Muscle of back (tissue), 11 donors: ENCODE measurements around the gene VEGFC. TPM values are rescaled to one million over a fixed set of nuclear protein-coding genes. Genes with fewer than 3 reads are reported as not detected.
A peak's percentile ranks its signal among the peaks of the same experiment; 100 is the strongest.

Experiments used
- DNase-seq, 3 donors: peaks; one replicate each; pipeline versions ENCODE4 v3.0.0 to v3.0.0-alpha.2; 2013
- polyA plus RNA-seq, 10 donors: library from polyadenylated mRNA; unstranded; fragments of 120-200 nt; gene quantifications; one replicate each; pipeline ENCODE4 v1.2.1, GENCODE V29; 2013; ENCODE audit not compliant: insufficient read length in 10 of 10

Gene VEGFC
- polyA plus RNA-seq, 10 donors, result 6.6 to 11.0 (median 7.9) TPM

GRCh38 chr4:176708771-176709311, 83.9 kb downstream of the VEGFC start:
- DNase-seq, result no peak

- no peak for DNase-seq
Measured at GRCh38 chr4:176690716-176691115, 102.0 kb downstream of the VEGFC start.

- DNase-seq, result peak in 1 of 3 donors; percentile 20
Measured at GRCh38 chr4:176680668-176681180, 112.0 kb downstream of the VEGFC start.

GRCh38 chr4:176676901-176677300, 115.8 kb downstream of the VEGFC start:
- DNase-seq, result no peak

- no peak for DNase-seq
Measured at GRCh38 chr4:176675810-176676209, 116.9 kb downstream of the VEGFC start.

- no peak for DNase-seq
Measured at GRCh38 chr4:176671532-176671931, 121.2 kb downstream of the VEGFC start.

GRCh38 chr4:176668324-176668723, 124.4 kb downstream of the VEGFC start:
- DNase-seq, result no peak

GRCh38 chr4:176664964-176665363, 127.8 kb downstream of the VEGFC start:
- DNase-seq, result no peak

GRCh38 chr4:176660561-176660960, 132.2 kb downstream of the VEGFC start:
- DNase-seq, result no peak

GRCh38 chr4:176656108-176656507, 136.6 kb downstream of the VEGFC start:
- DNase-seq, result no peak

GRCh38 chr4:176654565-176655216, 138.0 kb downstream of the VEGFC start:
- DNase-seq, result no peak

GRCh38 chr4:176653401-176654220, 139.1 kb downstream of the VEGFC start:
- DNase-seq, result peak in 2 of 3 donors; percentile 28 to 37

- DNase-seq, result no peak
Measured at GRCh38 chr4:176646311-176646710, 146.4 kb downstream of the VEGFC start.

GRCh38 chr4:176645246-176645960, 147.3 kb downstream of the VEGFC start:
- DNase-seq, result no peak

- DNase-seq, result no peak
Measured at GRCh38 chr4:176642472-176642871, 150.2 kb downstream of the VEGFC start.

GRCh38 chr4:176641237-176641636, 151.5 kb downstream of the VEGFC start:
- DNase-seq, result no peak

- DNase-seq, result no peak
Measured at GRCh38 chr4:176638992-176639391, 153.7 kb downstream of the VEGFC start.

GRCh38 chr4:176636292-176636691, 156.4 kb downstream of the VEGFC start:
- no peak for DNase-seq

GRCh38 chr4:176635372-176636261, 157.1 kb downstream of the VEGFC start:
- peak in 2 of 3 donors; percentile 13 to 48 for DNase-seq
